ENCODE data around the gene MYRF.
A peak's percentile ranks its signal among the peaks of the same experiment; 100 is the strongest.

MYRF gene

GRCh38 chr11:61739413-61739812, 13.0 kb upstream of the MYRF start:
- no peak for DNase-seq (ENCODE audit: low read depth in 1 of 2, low spot score in 1 of 2)
- H3K27me3 ChIP-seq (ENCODE audit: insufficient read depth, poor library complexity, severe bottlenecking) = no peaks in the 10 kb centered on the region
- no peak overlapping the region for H3K27ac ChIP-seq (replicated peaks)
- TF ChIP-seq SPI1 (IDR thresholded peaks at IDR 0.05; ENCODE audit: borderline replicate concordance, low read depth) (no peak), CTCF (IDR thresholded peaks at IDR 0.05; ENCODE audit: insufficient read depth, low read length) (no peak)
- no peak overlapping the region for H3K4me3 ChIP-seq (replicated peaks; ENCODE audit: insufficient read depth, low read length)

DNA sequence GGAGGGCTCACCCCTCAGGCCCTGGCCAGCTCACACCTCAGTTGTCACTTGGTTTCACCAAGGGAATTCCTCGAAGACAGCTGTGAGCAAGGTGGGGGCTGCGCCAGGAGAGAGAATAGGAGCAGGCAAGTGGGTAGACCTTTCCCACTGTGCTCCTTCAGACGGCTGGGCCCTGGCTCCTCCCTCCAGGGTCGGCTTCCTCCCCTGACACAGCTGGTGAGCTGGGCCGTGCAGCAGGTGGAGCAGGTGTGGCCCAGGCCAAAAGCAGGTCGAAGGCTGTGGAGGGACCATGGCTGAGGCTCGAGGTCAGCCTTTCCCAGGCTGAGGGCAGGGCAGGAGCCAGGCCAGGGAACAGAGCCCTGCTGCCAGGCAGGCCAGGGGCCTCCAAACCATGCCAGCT, 12.5 kb upstream of the MYRF start:
- Histone ChIP-seq H3K4me3 (replicated peaks; ENCODE audit: insufficient read depth, low read length) (no peak overlapping the region), H3K27me3 (ENCODE audit: insufficient read depth, poor library complexity, severe bottlenecking) (no peaks in the 10 kb centered on the region), H3K27ac (replicated peaks) (no peak overlapping the region)
- DNase-seq (ENCODE audit: low read depth in 1 of 2, low spot score in 1 of 2) = no peak
- no peak for TF ChIP-seq CTCF (IDR thresholded peaks at IDR 0.05; ENCODE audit: insufficient read depth, low read length)
- TF ChIP-seq GABPA (IDR thresholded peaks at IDR 0.05; ENCODE audit: low read depth) = no peak
- TF ChIP-seq POLR2AphosphoS5 (IDR thresholded peaks at IDR 0.05; ENCODE audit: low read depth) = no peak
- no peak for TF ChIP-seq REST (IDR thresholded peaks at IDR 0.05; ENCODE audit: insufficient replicate concordance, low read depth)
- TF ChIP-seq SPI1 (IDR thresholded peaks at IDR 0.05; ENCODE audit: borderline replicate concordance, low read depth) = no peak

GRCh38 chr11:61742391-61742790, 10.0 kb upstream of the MYRF start:
- Histone ChIP-seq H3K27me3 (ENCODE audit: insufficient read depth, poor library complexity, severe bottlenecking) (no peaks in the 10 kb centered on the region), H3K27ac (replicated peaks) (no peak overlapping the region), H3K4me3 (replicated peaks; ENCODE audit: insufficient read depth, low read length) (no peak overlapping the region)
- peak; percentile 61 to 85 for DNase-seq (ENCODE audit: low read depth in 1 of 2, low spot score in 1 of 2)
- no peak for TF ChIP-seq REST (IDR thresholded peaks at IDR 0.05; ENCODE audit: insufficient replicate concordance, low read depth)
- TF ChIP-seq CTCF (IDR thresholded peaks at IDR 0.05; ENCODE audit: insufficient read depth, low read length) = no peak
- peak; percentile 39; the same call in 1 of the 2 replicates for TF ChIP-seq SPI1 (IDR thresholded peaks at IDR 0.05; ENCODE audit: borderline replicate concordance, low read depth)

DNA sequence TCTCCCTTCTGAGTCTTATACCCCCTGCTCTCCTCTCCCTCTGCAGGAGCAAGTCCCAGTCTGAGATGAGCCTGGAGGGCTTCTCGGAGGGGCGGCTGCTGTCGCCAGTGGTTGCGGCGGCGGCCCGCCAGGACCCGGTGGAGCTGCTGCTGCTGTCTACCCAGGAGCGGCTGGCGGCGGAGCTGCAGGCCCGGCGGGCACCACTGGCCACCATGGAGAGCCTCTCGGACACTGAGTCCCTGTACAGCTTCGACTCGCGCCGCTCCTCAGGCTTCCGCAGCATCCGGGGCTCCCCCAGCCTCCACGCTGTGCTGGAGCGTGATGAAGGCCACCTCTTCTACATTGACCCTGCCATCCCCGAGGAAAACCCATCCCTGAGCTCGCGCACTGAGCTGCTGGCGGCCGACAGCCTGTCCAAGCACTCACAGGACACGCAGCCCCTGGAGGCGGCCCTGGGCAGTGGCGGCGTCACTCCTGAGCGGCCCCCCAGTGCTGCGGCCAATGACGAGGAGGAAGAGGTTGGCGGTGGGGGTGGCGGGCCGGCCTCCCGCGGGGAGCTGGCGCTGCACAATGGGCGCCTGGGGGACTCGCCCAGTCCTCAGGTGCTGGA, 8.8 kb upstream of the MYRF start:
- DNase-seq (ENCODE audit: low read depth in 1 of 2, low spot score in 1 of 2) = no peak
- TF ChIP-seq SPI1 (IDR thresholded peaks at IDR 0.05; ENCODE audit: borderline replicate concordance, low read depth) (no peak), CTCF (IDR thresholded peaks at IDR 0.05; ENCODE audit: insufficient read depth, low read length) (no peak), POLR2AphosphoS5 (IDR thresholded peaks at IDR 0.05; ENCODE audit: low read depth) (no peak), GABPA (IDR thresholded peaks at IDR 0.05; ENCODE audit: low read depth) (no peak), REST (IDR thresholded peaks at IDR 0.05; ENCODE audit: insufficient replicate concordance, low read depth) (no peak)
- Histone ChIP-seq H3K4me3 (replicated peaks; ENCODE audit: insufficient read depth, low read length) (no peak overlapping the region), H3K27me3 (ENCODE audit: insufficient read depth, poor library complexity, severe bottlenecking) (no peaks in the 10 kb centered on the region), H3K27ac (replicated peaks) (no peak overlapping the region)

All from HL-60 (cell line).